IPS-18a (cell line): ENCODE data around the gene MSI1.

Experiments used
- H3K27ac ChIP-seq: one replicate; pipeline ENCODE4 v1.5.1; 2013; ENCODE audit warnings: low read length
- H3K27me3 ChIP-seq: one replicate; pipeline ENCODE4 v1.6.1; 2013; ENCODE audit warnings: mild to moderate bottlenecking, low read length; ENCODE audit not compliant: control insufficient read depth, insufficient read depth
- H3K36me3 ChIP-seq: one replicate; pipeline ENCODE4 v1.6.1; 2013; ENCODE audit warnings: low read depth, low read length; ENCODE audit not compliant: control insufficient read depth
- H3K4me1 ChIP-seq: one replicate; pipeline ENCODE4 v1.6.1; 2013; ENCODE audit warnings: low read depth, low read length; ENCODE audit not compliant: control insufficient read depth
- H3K4me3 ChIP-seq: one replicate; pipeline ENCODE4 v1.5.1; 2013; ENCODE audit warnings: low read length
- H3K9ac ChIP-seq: one replicate; pipeline ENCODE4 v1.6.1; 2013; ENCODE audit warnings: mild to moderate bottlenecking, low read length, moderate library complexity
- H3K9me3 ChIP-seq: one replicate; pipeline ENCODE4 v1.6.1; 2013; ENCODE audit warnings: low read depth, low read length; ENCODE audit not compliant: control insufficient read depth

Gene MSI1

DNA sequence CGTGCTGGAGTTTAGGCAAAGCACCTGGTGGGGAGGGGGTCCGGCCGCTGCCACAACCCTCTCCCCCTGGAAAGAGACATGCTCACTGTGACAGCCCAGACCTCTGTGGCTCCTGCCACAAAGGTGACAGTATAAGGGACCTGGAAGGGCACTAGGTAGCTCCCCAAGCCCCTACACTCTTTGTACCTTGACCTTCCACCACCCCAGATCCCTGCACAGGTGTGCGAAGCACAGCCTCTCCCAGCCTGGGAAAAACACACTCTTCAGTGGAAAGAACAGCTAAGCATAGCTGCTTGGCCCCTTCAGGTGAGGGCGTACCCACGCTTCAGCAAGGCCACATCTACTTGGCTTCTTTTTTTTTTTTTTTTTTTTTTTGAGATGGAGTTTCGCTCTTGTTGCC lies 36.4 kb downstream of the MSI1 start:
- Histone ChIP-seq H3K9me3 (peaks cover 2% of the 10 kb centered on the region), H3K4me3 (no peak overlapping the region), H3K9ac (no peak overlapping the region), H3K27ac (no peak overlapping the region), H3K4me1 (no peaks in the 10 kb centered on the region), H3K27me3 (no peaks in the 10 kb centered on the region), H3K36me3 (no peaks in the 10 kb centered on the region)

- Histone ChIP-seq H3K36me3 (no peaks in the 10 kb centered on the region), H3K4me1 (no peaks in the 10 kb centered on the region), H3K27me3 (no peaks in the 10 kb centered on the region), H3K9ac (no peak overlapping the region), H3K4me3 (no peak overlapping the region), H3K9me3 (peaks cover 2% of the 10 kb centered on the region), H3K27ac (no peak overlapping the region)
Observed at GRCh38 chr12:120332041-120332440, 36.9 kb downstream of the MSI1 start.

DNA sequence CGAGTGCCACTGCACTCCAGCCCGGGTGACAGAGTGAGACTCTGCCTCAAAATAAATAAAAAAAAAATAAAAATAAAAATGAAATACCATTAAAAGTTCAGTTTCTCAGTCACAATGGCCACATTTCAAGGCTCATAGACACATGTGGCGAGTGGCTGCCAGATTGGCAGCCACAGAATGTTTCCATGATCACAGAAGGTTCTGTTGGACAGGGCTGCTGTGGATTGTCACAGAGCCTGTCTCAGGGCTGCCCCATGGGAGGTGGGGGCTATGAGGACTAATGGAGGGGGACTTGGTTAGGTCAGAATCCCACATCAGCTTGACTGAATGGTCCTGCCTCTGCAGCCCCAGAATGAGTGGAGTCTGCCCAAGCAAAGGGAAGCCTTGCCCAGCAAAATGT lies 37.6 kb downstream of the MSI1 start:
- H3K9ac ChIP-seq, result no peak overlapping the region
- H3K4me1 ChIP-seq, result no peaks in the 10 kb centered on the region
- no peaks in the 10 kb centered on the region for H3K36me3 ChIP-seq
- H3K9me3 ChIP-seq, result no peaks in the 10 kb centered on the region
- H3K27me3 ChIP-seq, result no peaks in the 10 kb centered on the region
- no peak overlapping the region for H3K4me3 ChIP-seq
- H3K27ac ChIP-seq, result no peak overlapping the region

DNA sequence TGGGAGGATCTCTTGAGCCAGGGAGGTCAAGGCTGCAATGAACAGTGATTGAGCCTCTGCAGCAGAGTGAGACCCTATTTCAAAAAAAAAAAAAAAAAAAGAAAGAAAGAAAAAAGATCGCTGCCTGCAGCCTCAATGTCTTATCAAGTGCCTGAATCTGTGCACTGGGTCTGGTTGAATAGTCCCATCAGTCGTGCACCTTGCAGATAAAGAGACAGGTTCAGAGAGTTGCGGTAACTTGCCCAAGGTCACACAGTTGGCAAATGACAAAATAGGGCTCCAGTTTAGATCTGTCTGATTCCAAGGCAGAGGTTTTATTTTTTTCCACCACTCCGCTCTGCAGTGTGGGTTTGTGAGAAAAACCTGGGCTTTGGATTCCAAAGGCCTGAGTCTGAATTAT lies 40.7 kb downstream of the MSI1 start:
- no peaks in the 10 kb centered on the region for H3K36me3 ChIP-seq
- H3K4me1 ChIP-seq, result no peaks in the 10 kb centered on the region
- H3K27me3 ChIP-seq, result peaks cover 4% of the 10 kb centered on the region
- no peaks in the 10 kb centered on the region for H3K9me3 ChIP-seq
- no peak overlapping the region for H3K4me3 ChIP-seq
- H3K9ac ChIP-seq, result no peak overlapping the region
- H3K27ac ChIP-seq, result no peak overlapping the region

- H3K27ac ChIP-seq, result no peak within 1 kb of the TSS
- H3K4me1 ChIP-seq, result no peaks in the 10 kb centered on the region
- no peak within 1 kb of the TSS for H3K4me3 ChIP-seq
Observed at GRCh38 chr12:120327593-120327992, 41.4 kb downstream of the MSI1 start, which contains the start of gene PLA2G1B. TSS of gene PLA2G1B (minus strand) at chr12:120327779. CDS start at chr12:120327753, 26 bp downstream.

DNA sequence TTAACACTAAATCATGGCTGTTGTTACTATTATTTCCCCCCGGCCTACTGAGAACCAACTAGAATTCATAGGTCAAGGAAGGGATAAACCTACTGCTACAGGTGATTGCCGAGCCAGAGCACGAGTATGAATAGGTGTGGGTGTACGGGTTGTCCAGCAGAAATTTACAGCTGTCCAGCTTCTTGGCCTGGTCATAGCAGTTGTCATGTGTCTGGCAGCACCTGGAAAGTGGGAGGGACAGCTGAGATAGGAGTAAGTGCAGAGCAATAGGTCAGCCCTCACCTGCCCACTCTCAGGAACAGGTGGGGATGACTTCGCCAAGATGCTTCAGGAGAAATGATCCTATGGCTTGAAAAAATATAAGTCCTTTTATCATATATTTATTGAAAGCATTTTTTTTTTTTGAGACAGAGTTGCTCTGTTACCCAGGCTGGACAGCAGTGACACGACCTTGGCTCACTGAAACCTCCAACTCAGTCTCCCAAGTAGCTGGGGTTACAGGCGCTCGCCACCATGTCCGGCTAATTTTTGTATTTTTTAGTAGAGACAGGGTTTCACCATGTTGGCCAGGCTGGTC lies 44.0 kb downstream of the MSI1 start:
- Histone ChIP-seq H3K9me3 (no peaks in the 10 kb centered on the region), H3K4me3 (no peak overlapping the region), H3K9ac (no peak overlapping the region), H3K4me1 (no peaks in the 10 kb centered on the region), H3K36me3 (no peaks in the 10 kb centered on the region), H3K27ac (no peak overlapping the region), H3K27me3 (peaks cover 4% of the 10 kb centered on the region)

More at GRCh38 chr12:120327593-120327992, 41.4 kb downstream of the MSI1 start, which contains the start of gene PLA2G1B:
- no peaks in the 10 kb centered on the region for H3K9me3 ChIP-seq
- H3K9ac ChIP-seq, result no peak within 1 kb of the TSS
- no peaks in the 10 kb centered on the region for H3K36me3 ChIP-seq
- H3K27me3 ChIP-seq, result peaks cover 4% of the 10 kb centered on the region

DNA sequence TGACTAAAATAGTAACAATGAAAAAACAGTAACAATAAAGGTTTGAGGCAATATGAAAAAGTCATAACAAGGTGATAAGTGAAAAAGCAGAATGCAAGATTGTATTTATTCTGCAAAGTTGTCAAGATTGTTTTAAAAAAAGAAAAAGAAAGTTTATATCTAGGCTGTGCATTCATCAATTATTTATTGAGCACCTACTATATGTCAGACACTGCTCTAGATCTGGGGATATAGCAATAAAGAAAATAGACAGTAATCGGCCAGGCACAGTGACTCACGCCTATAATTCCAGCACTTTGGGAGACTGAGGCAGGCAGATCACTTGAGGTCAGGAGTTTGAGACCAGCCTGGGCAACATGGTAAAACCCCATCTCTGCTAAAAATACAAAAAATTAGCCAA lies 45.2 kb downstream of the MSI1 start:
- Histone ChIP-seq H3K27me3 (peaks cover 4% of the 10 kb centered on the region), H3K4me3 (no peak overlapping the region), H3K9ac (no peak overlapping the region), H3K27ac (no peak overlapping the region), H3K4me1 (no peaks in the 10 kb centered on the region), H3K36me3 (no peaks in the 10 kb centered on the region), H3K9me3 (no peaks in the 10 kb centered on the region)

- Histone ChIP-seq H3K27me3 (peaks cover 4% of the 10 kb centered on the region), H3K9ac (no peak overlapping the region), H3K4me1 (no peaks in the 10 kb centered on the region), H3K36me3 (no peaks in the 10 kb centered on the region), H3K4me3 (no peak overlapping the region), H3K9me3 (no peaks in the 10 kb centered on the region), H3K27ac (no peak overlapping the region)
Observed at GRCh38 chr12:120321382-120322202, 47.4 kb downstream of the MSI1 start.

- H3K9me3 ChIP-seq, result no peaks in the 10 kb centered on the region
- H3K4me3 ChIP-seq, result peak overlapping the region; percentile 57
- H3K36me3 ChIP-seq, result no peaks in the 10 kb centered on the region
- H3K27ac ChIP-seq, result no peak overlapping the region
- no peaks in the 10 kb centered on the region for H3K27me3 ChIP-seq
- H3K4me1 ChIP-seq, result no peaks in the 10 kb centered on the region
- H3K9ac ChIP-seq, result peak overlapping the region; percentile 45
Observed at GRCh38 chr12:120317224-120318105, 51.5 kb downstream of the MSI1 start.

- Histone ChIP-seq H3K4me1 (no peaks in the 10 kb centered on the region), H3K27ac (no peak overlapping the region), H3K9ac (peak overlapping the region; percentile 45), H3K27me3 (no peaks in the 10 kb centered on the region), H3K36me3 (no peaks in the 10 kb centered on the region), H3K4me3 (peak overlapping the region; percentile 57), H3K9me3 (no peaks in the 10 kb centered on the region)
Observed at GRCh38 chr12:120316798-120317223, 52.2 kb downstream of the MSI1 start.

- Histone ChIP-seq H3K9ac (no peak overlapping the region), H3K27me3 (no peaks in the 10 kb centered on the region), H3K27ac (no peak overlapping the region), H3K4me1 (no peaks in the 10 kb centered on the region), H3K36me3 (no peaks in the 10 kb centered on the region), H3K9me3 (no peaks in the 10 kb centered on the region), H3K4me3 (no peak overlapping the region)
Observed at GRCh38 chr12:120314220-120314619, 54.7 kb downstream of the MSI1 start.
